Measurements from ENCODE around the gene UNK.
"Not testable (repeated sequence)": the region's sequence is repeated elsewhere in the genome, so short reads cannot be mapped to it uniquely, and the experiment has no call there.

The UNK gene

DNA sequence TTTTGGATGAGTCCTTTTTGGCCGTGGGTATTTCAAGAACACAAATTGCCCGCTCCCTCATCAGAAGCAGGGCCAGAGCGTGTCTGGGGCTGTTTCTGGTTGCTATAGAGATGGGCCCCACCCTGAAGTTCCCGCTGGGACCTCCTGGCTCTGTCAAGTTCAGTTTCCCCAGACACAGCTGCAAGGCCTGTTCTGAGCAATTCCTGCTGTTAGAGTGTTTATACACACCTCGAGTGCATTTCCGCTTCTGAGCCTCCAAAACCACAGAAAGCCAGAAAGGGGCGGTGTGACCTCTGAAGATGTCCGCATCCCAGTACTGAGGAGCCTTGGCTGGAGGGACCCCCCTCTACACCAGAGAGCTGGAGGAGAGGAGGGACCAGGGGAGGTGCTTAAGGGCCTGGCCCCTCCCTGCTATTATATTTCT, 79.9 kb downstream of the UNK start:
- Histone ChIP-seq H3K27ac (ENCODE audit: low read depth, low read length) (no peak overlapping the region), H3F3A (ENCODE audit: control insufficient read depth, insufficient read depth) (no peaks in the 10 kb centered on the region), H3K27me3 (ENCODE audit: control insufficient read depth, low read length) (no peaks in the 10 kb centered on the region; the same call in 1 of the 2 replicates), H3K9me2 (replicated peaks; ENCODE audit: control insufficient read depth, low read length) (no peaks in the 10 kb centered on the region), H3K4me1 (ENCODE audit: control insufficient read depth, low read length) (peaks cover 13% of the 10 kb centered on the region), H3K9me3 (ENCODE audit: control insufficient read depth, insufficient read depth, low read length) (no peaks in the 10 kb centered on the region), H3K79me2 (ENCODE audit: control insufficient read depth, low read length) (no peaks in the 10 kb centered on the region), H3K4me3 (ENCODE audit: low read length) (peak overlapping the region; percentile 31), H3K4me2 (ENCODE audit: low read length) (peak overlapping the region; percentile 58), H3K36me3 (ENCODE audit: control insufficient read depth, low read length) (no peaks in the 10 kb centered on the region), H4K20me1 (ENCODE audit: control insufficient read depth, insufficient read depth, low read depth, low read length) (no peaks in the 10 kb centered on the region)
- no peak for TF ChIP-seq EZH2phosphoT487 (IDR thresholded peaks at IDR 0.05; ENCODE audit: borderline replicate concordance, low read length)
- TF ChIP-seq, protein P1, sequence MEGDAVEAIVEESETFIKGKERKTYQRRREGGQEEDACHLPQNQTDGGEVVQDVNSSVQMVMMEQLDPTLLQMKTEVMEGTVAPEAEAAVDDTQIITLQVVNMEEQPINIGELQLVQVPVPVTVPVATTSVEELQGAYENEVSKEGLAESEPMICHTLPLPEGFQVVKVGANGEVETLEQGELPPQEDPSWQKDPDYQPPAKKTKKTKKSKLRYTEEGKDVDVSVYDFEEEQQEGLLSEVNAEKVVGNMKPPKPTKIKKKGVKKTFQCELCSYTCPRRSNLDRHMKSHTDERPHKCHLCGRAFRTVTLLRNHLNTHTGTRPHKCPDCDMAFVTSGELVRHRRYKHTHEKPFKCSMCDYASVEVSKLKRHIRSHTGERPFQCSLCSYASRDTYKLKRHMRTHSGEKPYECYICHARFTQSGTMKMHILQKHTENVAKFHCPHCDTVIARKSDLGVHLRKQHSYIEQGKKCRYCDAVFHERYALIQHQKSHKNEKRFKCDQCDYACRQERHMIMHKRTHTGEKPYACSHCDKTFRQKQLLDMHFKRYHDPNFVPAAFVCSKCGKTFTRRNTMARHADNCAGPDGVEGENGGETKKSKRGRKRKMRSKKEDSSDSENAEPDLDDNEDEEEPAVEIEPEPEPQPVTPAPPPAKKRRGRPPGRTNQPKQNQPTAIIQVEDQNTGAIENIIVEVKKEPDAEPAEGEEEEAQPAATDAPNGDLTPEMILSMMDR (IDR thresholded peaks at IDR 0.05; ENCODE audit: low read depth, low read length, poor library complexity, severe bottlenecking), result peak; percentile 15

DNA sequence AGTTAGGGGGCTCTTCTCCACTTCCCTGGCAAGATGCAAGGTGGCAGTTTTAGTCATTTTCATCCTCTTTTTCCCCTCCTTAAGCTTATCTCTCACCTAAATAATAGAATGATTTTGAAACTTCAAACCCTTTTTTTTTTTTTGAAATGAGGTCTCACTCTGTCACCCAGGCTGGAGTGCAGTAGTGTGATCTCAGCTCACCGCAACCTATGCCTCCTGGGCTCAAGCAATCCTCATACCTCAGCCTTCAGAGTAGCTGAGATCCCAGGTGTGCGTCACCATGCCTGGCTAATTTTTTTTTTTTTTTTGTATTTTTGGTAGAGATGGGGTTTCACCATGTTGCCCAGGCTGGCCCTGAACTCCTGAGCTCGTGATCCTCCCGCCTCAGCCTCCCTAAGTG, 80.3 kb downstream of the UNK start:
- H3K27me3 ChIP-seq (ENCODE audit: control insufficient read depth, low read length); H3K79me2 ChIP-seq (ENCODE audit: control insufficient read depth, low read length); H3K9me3 ChIP-seq (ENCODE audit: control insufficient read depth, insufficient read depth, low read length); H3K9me2 ChIP-seq (replicated peaks; ENCODE audit: control insufficient read depth, low read length); H4K20me1 ChIP-seq (ENCODE audit: control insufficient read depth, insufficient read depth, low read depth, low read length); H3F3A ChIP-seq (ENCODE audit: control insufficient read depth, insufficient read depth); H3K27ac ChIP-seq (ENCODE audit: low read depth, low read length); H3K36me3 ChIP-seq (ENCODE audit: control insufficient read depth, low read length); H3K4me3 ChIP-seq (ENCODE audit: low read length): not testable (repeated sequence)
- Histone ChIP-seq H3K4me2 (ENCODE audit: low read length) (peak overlapping the region; percentile 58), H3K4me1 (ENCODE audit: control insufficient read depth, low read length) (peaks cover 13% of the 10 kb centered on the region)

DNA sequence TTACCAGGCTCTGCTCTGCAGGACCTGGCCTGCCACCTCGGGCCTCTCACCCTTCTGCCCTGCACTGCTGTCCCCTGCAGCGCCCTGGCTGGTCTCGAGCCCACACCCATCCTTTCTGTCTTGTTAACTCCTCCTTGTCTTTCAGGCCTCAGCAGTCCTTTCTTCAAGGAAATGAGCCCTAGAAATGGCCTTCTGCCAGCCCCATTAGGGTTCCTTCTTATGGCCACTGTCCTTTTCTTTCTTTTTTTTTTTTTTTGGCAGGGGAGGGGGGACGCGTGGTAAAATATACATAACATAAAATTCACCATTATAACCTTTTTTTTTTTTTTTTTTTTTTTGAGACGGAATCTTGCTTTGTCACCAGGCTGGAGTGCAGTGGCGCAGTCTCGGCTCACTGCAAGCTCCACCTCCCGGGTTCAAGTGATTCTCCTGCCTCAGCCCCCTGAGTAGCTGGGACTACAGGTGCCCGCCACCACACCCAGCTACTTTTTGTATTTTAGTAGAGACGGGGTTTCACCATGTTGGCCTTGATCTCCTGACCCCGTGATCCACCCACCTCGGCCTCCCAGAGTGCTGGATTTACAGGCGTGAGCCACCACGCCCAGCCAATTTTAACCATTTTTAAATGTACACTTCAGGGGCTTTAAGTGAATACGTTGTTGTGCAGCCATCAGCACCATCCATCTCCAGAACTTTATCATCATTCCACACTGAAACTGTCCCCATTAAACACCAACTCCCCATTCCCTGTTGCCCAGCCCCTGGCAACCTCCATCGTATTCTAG, 81.0 kb downstream of the UNK start:
- not testable (repeated sequence) for H3K36me3 ChIP-seq (ENCODE audit: control insufficient read depth, low read length); H3K79me2 ChIP-seq (ENCODE audit: control insufficient read depth, low read length); H3K4me2 ChIP-seq (ENCODE audit: low read length); H3K4me3 ChIP-seq (ENCODE audit: low read length); H3K9me2 ChIP-seq (replicated peaks; ENCODE audit: control insufficient read depth, low read length); H3K27ac ChIP-seq (ENCODE audit: low read depth, low read length); H3K9me3 ChIP-seq (ENCODE audit: control insufficient read depth, insufficient read depth, low read length); H4K20me1 ChIP-seq (ENCODE audit: control insufficient read depth, insufficient read depth, low read depth, low read length); H3F3A ChIP-seq (ENCODE audit: control insufficient read depth, insufficient read depth); H3K27me3 ChIP-seq (ENCODE audit: control insufficient read depth, low read length)
- peaks cover 13% of the 10 kb centered on the region for H3K4me1 ChIP-seq (ENCODE audit: control insufficient read depth, low read length)

DNA sequence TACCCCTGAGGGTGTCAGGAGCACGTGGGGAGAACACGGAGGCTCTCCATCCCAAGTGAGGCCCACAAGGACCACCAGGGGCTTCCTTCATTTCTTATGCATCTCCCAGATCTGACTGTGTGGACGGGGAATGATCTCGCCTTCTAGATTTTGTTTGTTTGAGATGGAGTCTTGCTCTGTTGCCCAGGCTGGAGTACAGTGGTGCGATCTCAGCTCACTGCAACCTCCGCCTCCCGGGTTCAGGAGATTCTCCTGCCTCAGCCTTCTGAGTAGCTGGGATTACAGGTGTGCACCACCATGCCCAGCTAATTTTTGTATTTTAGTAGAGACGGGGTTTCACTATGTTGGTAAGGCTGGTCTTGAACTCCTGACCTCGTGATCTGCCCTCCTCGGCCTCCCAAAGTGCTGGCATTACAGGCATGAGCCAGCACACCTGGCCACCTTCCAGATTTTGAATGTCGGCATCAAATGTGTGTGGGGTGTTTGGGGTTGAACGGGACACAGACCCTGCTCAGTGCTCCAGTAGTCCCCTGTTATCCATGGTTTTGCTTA, 84.2 kb downstream of the UNK start:
- not testable (repeated sequence) for H3K27ac ChIP-seq (ENCODE audit: low read depth, low read length); H3K4me3 ChIP-seq (ENCODE audit: low read length); H3K9me3 ChIP-seq (ENCODE audit: control insufficient read depth, insufficient read depth, low read length); H4K20me1 ChIP-seq (ENCODE audit: control insufficient read depth, insufficient read depth, low read depth, low read length); H3K36me3 ChIP-seq (ENCODE audit: control insufficient read depth, low read length); H3K9me2 ChIP-seq (replicated peaks; ENCODE audit: control insufficient read depth, low read length); H3F3A ChIP-seq (ENCODE audit: control insufficient read depth, insufficient read depth); H3K79me2 ChIP-seq (ENCODE audit: control insufficient read depth, low read length); H3K4me2 ChIP-seq (ENCODE audit: low read length); H3K27me3 ChIP-seq (ENCODE audit: control insufficient read depth, low read length)
- H3K4me1 ChIP-seq (ENCODE audit: control insufficient read depth, low read length), result peaks cover 12% of the 10 kb centered on the region

Measured in DOHH2 (cell line).